Duodenal mucosa (tissue), 2 donors: ENCODE results near the gene CCDC112.

Source experiments
- H3K27ac ChIP-seq: one replicate; pipeline ENCODE4 v1.7.0; 2013; ENCODE audit warnings: low read depth, low read length
- H3K27me3 ChIP-seq, 2 donors: one replicate each; pipeline ENCODE4 v1.7.0; 2013; ENCODE audit warnings: low read length in 2 of 2, control low read depth in 1 of 2; ENCODE audit not compliant: insufficient read depth in 2 of 2, control insufficient read depth in 1 of 2
- H3K36me3 ChIP-seq, 2 donors: one replicate each; pipeline ENCODE4 v1.7.0; 2013; ENCODE audit warnings: low read length in 2 of 2, control low read depth in 1 of 2; ENCODE audit not compliant: insufficient read depth in 2 of 2, control insufficient read depth in 1 of 2
- H3K4me1 ChIP-seq, 2 donors: one replicate each; pipeline ENCODE4 v1.7.0; 2013; ENCODE audit warnings: low read length in 2 of 2, control low read depth in 1 of 2; ENCODE audit not compliant: insufficient read depth in 2 of 2, control insufficient read depth in 1 of 2
- H3K4me3 ChIP-seq, 2 donors: one replicate each; pipeline ENCODE4 v1.7.0; 2013; ENCODE audit warnings: low read length in 2 of 2, low read depth in 1 of 2
- H3K9ac ChIP-seq, 2 donors: one replicate each; pipeline ENCODE4 v1.7.0; 2013; ENCODE audit warnings: low read length in 2 of 2, low read depth in 1 of 2
- H3K9me3 ChIP-seq, 2 donors: one replicate each; pipeline ENCODE4 v1.7.0; 2013; ENCODE audit warnings: low read length in 2 of 2, control low read depth in 1 of 2; ENCODE audit not compliant: control insufficient read depth in 1 of 2

Gene CCDC112

DNA sequence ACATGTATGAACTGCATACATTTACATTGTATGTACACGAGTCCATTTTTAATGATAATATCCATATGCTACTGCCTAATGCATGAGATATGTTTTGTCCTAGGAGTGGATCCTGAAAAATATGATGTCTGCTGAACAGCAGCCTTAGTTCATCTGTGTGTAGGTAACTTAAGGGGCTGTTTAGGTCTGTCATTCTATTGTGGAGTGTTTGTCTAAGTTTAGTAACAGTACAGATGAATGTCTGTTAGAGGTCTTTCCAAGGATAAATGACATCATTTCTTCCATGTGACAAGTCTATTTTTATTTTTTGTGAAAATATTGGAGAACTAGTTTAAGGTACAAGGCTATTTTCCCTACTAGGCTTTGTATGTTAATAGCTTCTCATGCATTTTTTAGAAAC is 22.6 kb upstream of the CCDC112 start:
- H3K36me3 ChIP-seq = no peaks in the 10 kb centered on the region
- no peak overlapping the region for H3K27ac ChIP-seq
- H3K27me3 ChIP-seq = no peaks in the 10 kb centered on the region
- H3K9ac ChIP-seq = no peak overlapping the region
- no peaks in the 10 kb centered on the region for H3K4me1 ChIP-seq
- no peaks in the 10 kb centered on the region for H3K9me3 ChIP-seq
- no peak overlapping the region for H3K4me3 ChIP-seq

DNA sequence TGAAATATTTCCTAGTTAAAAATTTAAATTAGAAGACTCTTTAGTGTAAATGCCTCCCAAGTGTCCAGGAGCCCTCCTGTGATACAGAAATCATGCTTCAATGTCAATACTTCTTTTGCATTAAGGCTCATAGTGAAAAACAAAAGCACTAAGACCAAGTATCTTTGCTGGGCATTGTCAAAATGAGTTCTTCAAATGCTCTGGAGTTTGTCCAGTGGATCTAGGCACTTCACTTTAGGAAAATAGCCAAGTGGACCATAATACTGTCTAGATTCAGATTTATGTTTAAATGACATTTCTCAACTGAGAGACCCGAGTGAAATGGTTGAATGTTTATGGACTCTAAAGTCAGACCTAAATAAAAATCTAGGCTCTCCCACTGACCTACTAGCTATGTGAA is 21.3 kb upstream of the CCDC112 start:
- Histone ChIP-seq H3K9me3 (no peaks in the 10 kb centered on the region), H3K4me1 (no peaks in the 10 kb centered on the region), H3K27me3 (no peaks in the 10 kb centered on the region), H3K9ac (no peak overlapping the region), H3K4me3 (no peak overlapping the region), H3K36me3 (no peaks in the 10 kb centered on the region), H3K27ac (no peak overlapping the region)

- Histone ChIP-seq H3K4me3 (no peak overlapping the region), H3K27ac (no peak overlapping the region), H3K36me3 (no peaks in the 10 kb centered on the region), H3K9me3 (no peaks in the 10 kb centered on the region), H3K9ac (no peak overlapping the region), H3K27me3 (no peaks in the 10 kb centered on the region), H3K4me1 (no peaks in the 10 kb centered on the region)
Observed at GRCh38 chr5:115317320-115317719, 20.9 kb upstream of the CCDC112 start.

- H3K36me3 ChIP-seq = no peaks in the 10 kb centered on the region
- H3K27ac ChIP-seq = no peak overlapping the region
- no peaks in the 10 kb centered on the region for H3K9me3 ChIP-seq
- no peak overlapping the region for H3K9ac ChIP-seq
- H3K4me1 ChIP-seq = no peaks in the 10 kb centered on the region
- H3K27me3 ChIP-seq = no peaks in the 10 kb centered on the region
- H3K4me3 ChIP-seq = no peak overlapping the region
Observed at GRCh38 chr5:115313632-115314031, 17.2 kb upstream of the CCDC112 start.

GRCh38 chr5:115313052-115313451 is 16.6 kb upstream of the CCDC112 start:
- H3K36me3 ChIP-seq = no peaks in the 10 kb centered on the region

DNA sequence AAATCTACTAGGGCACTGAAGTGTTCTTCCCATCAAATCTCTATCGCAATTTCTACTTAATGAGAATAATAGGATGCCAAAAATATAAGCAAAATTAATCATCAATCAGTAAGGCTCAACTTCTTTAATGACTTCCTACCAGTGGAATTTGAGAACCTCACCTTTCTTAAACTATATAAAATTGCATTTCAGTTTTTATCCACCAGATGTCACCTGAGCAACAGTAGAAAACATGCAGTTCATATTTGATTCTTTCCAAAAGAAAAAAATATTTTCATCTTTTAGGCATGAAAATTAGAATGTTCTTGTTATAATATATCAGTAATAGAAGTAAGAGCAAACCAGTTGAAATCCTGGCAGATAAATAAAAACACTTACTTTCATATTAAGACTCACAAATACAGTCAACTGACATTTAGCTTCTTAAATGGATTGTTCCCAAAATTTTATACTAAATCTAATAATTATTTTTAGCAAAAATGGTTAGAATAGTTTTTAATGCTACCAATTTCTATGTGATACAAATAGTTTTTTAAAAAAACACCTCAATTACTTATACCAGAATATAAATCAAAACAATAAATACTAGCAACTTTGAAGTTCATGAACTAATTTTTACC is 13.4 kb upstream of the CCDC112 start:
- Histone ChIP-seq H3K27me3 (no peaks in the 10 kb centered on the region), H3K27ac (no peak overlapping the region), H3K9ac (no peak overlapping the region), H3K4me3 (no peak overlapping the region), H3K9me3 (no peaks in the 10 kb centered on the region), H3K4me1 (peaks cover 0 to 7% of the 10 kb centered on the region in 2 donors), H3K36me3 (no peaks in the 10 kb centered on the region)

More at GRCh38 chr5:115313052-115313451, 16.6 kb upstream of the CCDC112 start:
- Histone ChIP-seq H3K9me3 (no peaks in the 10 kb centered on the region), H3K9ac (no peak overlapping the region), H3K27me3 (no peaks in the 10 kb centered on the region), H3K27ac (no peak overlapping the region), H3K4me3 (no peak overlapping the region), H3K4me1 (no peaks in the 10 kb centered on the region)

DNA sequence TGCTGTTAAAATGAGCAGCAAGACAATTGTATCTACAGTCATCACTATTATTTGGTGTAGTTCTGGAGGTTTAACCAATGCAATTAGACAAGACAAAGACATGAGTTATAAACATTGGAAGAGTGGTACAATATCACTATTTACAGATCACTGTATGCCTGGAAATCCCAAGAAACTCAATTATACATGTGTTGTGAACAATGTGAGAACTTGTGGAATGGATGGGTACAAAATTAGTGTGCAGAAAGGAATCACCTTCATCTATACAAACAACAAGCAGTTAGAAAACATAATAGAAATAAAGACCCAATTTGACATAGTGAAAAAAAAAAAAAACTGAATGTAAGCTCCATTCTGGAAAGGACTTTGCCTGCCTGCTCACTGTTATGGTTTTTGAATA is 12.4 kb upstream of the CCDC112 start:
- no peaks in the 10 kb centered on the region for H3K27me3 ChIP-seq
- no peak overlapping the region for H3K9ac ChIP-seq
- H3K4me1 ChIP-seq = peaks cover 0 to 7% of the 10 kb centered on the region in 2 donors
- no peaks in the 10 kb centered on the region for H3K36me3 ChIP-seq
- H3K9me3 ChIP-seq = no peaks in the 10 kb centered on the region
- no peak overlapping the region for H3K27ac ChIP-seq
- no peak overlapping the region for H3K4me3 ChIP-seq

DNA sequence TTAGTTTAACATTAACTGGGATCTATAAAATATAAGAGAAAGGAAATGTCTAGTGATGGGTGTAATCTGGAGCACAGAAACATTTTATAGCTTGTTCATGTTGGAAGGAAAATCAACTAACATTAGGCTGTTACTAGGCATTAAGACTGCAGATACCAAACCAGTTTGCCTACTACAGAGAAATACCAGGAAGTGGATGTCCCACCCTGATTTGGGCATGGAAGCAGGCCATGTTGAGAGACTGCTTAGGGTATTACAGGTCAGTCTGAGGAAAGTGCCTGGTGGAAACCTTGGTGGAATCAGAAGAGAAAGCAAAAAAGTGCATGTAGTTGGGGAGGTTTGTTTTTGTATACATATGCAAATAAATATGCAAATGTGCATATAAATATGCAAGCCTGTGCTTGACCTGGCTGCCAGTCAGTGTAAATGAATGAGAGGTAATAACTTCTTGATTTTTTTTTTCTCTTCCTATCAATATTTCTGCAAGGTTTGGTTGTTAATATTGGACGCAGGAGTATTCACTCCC is 9.6 kb upstream of the CCDC112 start:
- Histone ChIP-seq H3K4me1 (peaks cover 0 to 7% of the 10 kb centered on the region in 2 donors), H3K36me3 (no peaks in the 10 kb centered on the region), H3K4me3 (no peak overlapping the region), H3K9me3 (no peaks in the 10 kb centered on the region), H3K27me3 (no peaks in the 10 kb centered on the region), H3K27ac (no peak overlapping the region), H3K9ac (no peak overlapping the region)

DNA sequence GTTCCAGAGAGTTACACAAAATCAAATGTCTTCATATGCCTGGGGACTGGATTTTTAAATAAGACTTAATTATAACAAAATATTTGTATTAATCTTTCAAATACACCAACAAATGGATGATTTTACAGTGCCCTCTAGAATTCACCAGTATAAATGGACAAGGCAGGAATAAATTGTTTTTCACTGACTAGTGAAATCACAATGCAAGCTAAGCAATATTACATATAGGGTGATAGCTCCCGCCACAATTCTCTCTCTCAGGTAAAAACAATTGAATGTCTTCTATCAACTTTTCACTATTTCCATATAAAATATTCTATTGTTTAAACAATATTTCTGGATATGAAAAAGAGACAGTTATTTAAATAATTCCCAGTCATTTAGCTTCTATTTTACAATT is 8.0 kb upstream of the CCDC112 start:
- no peaks in the 10 kb centered on the region for H3K27me3 ChIP-seq
- H3K27ac ChIP-seq = no peak overlapping the region
- peaks cover 0 to 7% of the 10 kb centered on the region in 2 donors for H3K4me1 ChIP-seq
- H3K4me3 ChIP-seq = no peak overlapping the region
- no peak overlapping the region for H3K9ac ChIP-seq
- H3K9me3 ChIP-seq = no peaks in the 10 kb centered on the region
- H3K36me3 ChIP-seq = no peaks in the 10 kb centered on the region

DNA sequence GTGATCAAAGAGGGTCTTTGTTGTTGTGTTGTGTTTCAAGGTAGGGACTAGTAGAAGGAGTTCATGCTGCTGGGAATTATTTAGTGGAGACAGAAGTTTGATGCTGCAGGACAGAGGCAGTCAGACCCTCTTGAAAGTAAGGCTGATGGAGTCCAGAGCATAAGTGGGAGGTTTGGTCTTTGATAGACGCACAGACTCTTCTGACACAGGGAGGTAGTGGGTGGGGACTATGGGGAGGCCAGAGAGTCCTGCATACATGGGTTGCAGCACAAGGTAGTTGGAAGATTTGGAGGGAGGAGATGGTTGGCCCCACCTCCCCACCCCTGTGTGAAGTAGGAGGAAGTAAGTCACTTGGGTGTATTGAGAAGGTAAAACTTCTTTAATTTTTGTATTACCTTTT is 2.4 kb upstream of the CCDC112 start:
- peaks cover 8 to 14% of the 10 kb centered on the region in 2 donors for H3K4me1 ChIP-seq
- H3K4me3 ChIP-seq = no peak overlapping the region
- H3K9me3 ChIP-seq = no peaks in the 10 kb centered on the region
- H3K9ac ChIP-seq = no peak overlapping the region
- no peak overlapping the region for H3K27ac ChIP-seq
- no peaks in the 10 kb centered on the region for H3K36me3 ChIP-seq
- H3K27me3 ChIP-seq = no peaks in the 10 kb centered on the region
